NCI-H82 treated with DMSO at 0.1 percent for 48 hours (cell line): Measurements from ENCODE around the gene HOTAIR.

Source experiments
- DNase-seq: peaks from one replicate; lab custom pipeline; 2025; ENCODE audit not compliant: unreplicated experiment; lab: John Stamatoyannopoulos, UW

Gene HOTAIR

GRCh38 chr12:54011665-54012532 lies 37.1 kb upstream of the HOTAIR start:
- no peak for DNase-seq

- DNase-seq, result no peak
These were observed 36.4 kb upstream of the HOTAIR start for GRCh38 chr12:54010972-54011664.

- DNase-seq, result no peak
These were observed 35.6 kb upstream of the HOTAIR start for GRCh38 chr12:54010053-54010971.

DNA sequence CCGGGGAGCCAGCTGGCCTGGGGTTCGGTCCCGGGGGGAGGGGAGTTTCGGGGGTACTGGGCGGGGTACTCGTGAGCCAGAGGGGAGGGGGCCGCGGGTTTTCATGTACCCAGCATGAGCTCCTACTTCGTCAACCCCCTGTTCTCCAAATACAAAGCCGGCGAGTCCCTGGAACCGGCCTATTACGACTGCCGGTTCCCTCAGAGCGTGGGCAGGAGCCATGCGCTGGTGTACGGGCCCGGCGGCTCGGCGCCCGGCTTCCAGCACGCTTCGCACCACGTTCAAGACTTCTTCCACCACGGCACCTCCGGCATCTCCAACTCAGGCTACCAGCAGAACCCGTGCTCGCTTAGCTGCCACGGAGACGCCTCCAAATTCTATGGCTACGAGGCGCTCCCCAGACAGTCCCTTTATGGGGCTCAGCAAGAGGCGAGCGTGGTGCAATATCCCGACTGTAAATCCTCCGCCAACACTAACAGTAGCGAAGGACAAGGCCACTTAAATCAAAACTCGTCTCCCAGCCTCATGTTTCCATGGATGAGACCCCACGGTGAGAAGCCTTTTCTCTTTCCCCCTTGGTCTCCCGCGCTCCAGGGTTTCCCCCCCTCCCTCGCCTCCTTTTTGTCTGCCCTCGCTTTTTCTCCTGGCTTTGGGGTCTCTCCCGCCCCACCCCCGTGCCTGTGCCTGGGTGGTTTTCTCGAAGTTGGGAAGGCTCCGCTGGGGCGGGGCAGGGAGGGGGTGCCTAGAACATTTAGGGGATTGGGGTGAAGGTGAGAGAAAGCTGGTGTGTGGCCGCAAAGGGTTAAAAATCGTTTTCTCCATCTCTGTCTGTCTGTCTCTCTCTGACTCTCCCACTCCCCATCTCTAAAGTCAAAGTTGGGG lies 34.7 kb upstream of the HOTAIR start:
- no peak for DNase-seq

- DNase-seq, result no peak
These were observed 33.5 kb upstream of the HOTAIR start for GRCh38 chr12:54008260-54008552.

DNA sequence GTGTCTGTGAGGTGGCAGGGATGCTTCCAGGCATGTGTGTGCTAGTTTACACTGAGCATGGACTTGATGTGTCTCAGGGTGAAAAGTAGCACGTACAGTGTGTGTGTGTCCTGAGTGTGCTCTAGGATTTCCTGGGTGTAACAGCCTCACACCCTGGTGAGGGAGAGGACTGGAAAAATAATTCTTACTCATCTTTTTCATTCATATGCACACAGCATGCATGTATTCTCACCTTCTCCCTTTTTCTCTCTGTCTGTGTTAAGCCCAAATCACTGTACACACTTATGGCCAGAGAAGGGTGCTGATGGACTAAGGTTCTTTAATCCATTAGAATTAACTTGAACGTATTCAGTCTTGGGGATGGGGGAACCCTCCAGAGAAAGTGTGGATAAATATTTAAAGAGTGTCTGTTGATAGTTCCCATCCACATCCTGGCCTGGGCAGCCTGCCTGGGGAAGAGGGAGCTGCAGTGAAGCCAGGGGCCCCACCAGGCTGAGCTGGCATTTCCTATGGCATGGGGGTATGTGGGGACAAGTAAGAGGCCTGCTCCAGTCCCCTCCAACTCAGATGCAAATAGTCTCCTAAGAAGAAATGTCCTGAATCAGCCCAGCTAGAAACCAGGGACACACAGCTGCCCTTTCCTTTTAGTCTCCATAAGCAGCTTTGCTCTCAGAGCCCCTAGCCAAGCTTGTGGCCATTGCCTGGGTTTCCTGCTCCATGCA lies 32.9 kb upstream of the HOTAIR start:
- DNase-seq, result no peak

- DNase-seq, result no peak
These were observed 31.9 kb upstream of the HOTAIR start for GRCh38 chr12:54006559-54007220.

DNA sequence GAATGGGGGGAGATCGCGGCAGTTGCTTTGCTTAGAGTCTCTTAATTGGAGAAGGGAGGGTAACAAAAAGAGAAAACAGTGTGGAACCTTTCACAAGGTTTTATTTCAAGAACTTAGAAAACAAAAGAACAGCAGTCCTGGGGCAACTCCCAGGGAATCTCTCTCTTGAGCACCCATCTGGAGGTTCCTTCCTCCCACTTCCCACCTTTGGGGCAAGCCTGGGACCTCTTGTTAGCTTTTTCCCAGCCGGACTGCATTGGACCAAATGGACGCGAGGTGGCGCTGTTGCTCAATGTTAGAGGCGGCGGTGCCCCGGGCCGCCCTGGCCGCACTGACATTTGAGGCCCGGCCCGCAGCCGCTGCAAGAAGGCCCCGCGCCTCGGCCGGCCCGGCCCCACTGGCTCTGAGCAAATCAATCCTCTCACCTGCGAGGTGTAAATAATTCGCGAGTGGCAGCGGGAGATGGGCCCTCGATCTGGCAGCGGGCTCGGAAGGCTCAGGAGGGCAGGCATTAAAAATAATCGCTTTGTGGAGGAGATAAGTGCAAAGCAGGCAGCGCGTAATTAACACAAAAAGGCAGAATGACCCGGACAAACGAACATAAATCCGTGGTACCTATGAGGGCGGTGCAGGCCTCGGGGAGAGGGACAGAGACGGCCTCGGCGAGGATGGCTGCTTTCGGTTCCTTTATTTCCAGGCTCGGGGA lies 31.3 kb upstream of the HOTAIR start:
- DNase-seq, result peak; percentile 59

DNA sequence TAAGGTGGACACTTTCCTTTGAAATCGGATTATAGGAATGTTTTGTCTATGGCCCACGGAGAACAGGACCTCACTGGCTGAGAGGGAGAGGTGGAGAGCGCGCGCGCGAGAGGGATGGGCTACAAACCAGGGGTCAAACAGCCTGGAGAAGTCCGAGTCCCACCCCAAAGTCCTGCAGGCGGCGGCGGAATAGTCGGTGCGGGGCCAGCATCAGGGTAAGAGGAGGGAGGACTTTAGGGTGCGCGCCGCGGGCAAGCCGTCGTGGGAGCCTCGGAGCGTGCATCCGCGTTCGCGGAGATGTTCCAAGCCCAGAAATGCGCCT lies 30.7 kb upstream of the HOTAIR start:
- DNase-seq, result no peak

GRCh38 chr12:54004841-54005530 lies 30.2 kb upstream of the HOTAIR start:
- DNase-seq, result no peak

DNA sequence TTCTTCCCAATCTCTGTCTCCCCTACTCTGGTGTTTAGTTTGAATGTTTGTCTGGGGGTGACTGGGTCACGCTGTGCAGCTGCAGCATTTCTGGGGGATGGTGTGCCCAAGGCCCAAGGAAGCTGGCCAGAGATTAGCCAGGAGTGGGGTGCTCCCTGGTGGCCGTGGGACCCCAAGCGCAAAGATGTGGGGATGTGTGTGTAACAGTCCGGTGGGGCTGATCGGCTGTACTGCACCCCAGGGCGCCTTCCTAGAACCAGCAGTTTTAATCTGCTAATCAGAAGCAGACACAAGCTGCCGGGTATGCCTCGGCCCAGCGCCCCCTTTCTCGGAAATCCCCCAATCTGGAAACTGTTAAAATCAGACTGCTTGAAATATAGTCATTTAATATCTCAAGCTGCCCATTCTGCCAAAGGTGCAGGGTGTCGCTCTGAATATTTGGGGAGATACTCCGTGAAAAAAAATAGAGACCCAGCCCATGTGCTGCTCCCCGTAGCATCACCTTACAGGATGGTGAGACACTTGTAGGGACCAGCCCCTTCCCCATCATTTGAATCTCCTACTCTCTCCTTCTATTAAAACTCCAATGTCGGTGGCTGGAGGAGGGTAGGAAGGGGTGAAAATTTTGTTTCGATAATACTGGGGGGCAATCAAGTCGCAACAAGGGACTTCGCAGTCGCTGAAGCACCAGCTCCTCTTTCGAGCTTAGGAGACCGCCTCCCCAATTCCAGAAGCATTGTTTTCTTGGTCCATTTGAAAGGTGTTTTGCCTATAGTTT lies 29.5 kb upstream of the HOTAIR start:
- DNase-seq, result no peak

DNA sequence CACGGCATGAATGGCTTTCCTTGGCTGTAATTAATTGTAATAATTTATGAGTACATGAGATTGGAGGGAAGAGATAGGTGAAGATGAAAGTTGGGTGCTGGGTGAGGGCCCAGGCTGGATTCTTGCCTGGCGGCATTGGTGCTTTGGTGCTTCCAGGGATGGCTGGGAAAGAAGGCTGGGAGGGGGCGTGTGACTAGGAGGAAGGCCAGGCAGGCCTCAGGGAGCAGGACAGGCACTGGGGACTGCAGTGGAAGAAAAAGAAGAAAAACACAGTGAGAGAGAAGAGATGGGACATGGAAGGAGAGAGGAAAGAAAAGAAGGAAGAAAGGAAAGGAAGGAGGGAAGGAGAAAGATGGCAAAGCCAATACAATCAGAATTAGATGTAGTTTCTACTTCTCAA lies 28.9 kb upstream of the HOTAIR start:
- DNase-seq, result no peak

- no peak for DNase-seq
These were observed 28.2 kb upstream of the HOTAIR start for GRCh38 chr12:54002915-54003389.

DNA sequence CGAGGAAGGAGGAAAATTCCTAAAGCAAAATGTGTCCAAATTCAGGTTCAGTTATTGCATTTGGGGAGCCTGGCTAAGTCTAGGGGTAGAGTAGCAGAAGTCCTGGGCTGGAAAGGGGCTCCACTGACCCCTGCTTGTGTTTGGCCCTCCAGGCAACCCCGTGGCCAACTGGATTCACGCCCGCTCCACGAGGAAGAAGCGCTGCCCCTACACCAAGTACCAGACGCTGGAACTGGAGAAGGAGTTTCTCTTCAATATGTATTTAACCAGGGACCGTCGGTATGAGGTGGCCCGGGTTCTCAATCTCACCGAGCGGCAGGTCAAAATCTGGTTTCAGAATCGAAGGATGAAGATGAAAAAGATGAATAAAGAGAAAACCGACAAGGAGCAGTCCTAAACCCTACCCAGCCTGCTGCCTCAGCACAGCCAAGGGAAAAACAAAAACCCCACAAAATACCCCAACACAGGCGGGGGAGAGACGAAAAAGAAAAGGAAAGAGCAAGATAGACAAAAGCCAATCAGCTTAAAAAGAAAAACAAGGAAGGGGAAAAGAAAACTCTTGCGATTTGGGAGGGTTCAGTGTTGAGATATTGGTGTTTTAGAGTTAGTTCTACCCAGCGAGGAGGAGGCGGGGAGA lies 27.6 kb upstream of the HOTAIR start:
- DNase-seq, result no peak

GRCh38 chr12:54001283-54002187 lies 26.8 kb upstream of the HOTAIR start:
- DNase-seq, result no peak
